Stimulated activated naive CD4-positive, alpha-beta T cell (primary cell): ENCODE results near the gene LPIN2.
A peak's percentile ranks its signal among the peaks of the same experiment; 100 is the strongest.
"Not testable (repeated sequence)": the region's sequence is repeated elsewhere in the genome, so short reads cannot be mapped to it uniquely, and the experiment has no call there.

Experiments
- DNase-seq, 6 experiments: peaks; one replicate each; lab custom pipeline; 2025; lab: John Stamatoyannopoulos, UW

Gene LPIN2

GRCh38 chr18:3046216-3046808 is 33.4 kb upstream of the LPIN2 start:
- no peak for DNase-seq

DNA sequence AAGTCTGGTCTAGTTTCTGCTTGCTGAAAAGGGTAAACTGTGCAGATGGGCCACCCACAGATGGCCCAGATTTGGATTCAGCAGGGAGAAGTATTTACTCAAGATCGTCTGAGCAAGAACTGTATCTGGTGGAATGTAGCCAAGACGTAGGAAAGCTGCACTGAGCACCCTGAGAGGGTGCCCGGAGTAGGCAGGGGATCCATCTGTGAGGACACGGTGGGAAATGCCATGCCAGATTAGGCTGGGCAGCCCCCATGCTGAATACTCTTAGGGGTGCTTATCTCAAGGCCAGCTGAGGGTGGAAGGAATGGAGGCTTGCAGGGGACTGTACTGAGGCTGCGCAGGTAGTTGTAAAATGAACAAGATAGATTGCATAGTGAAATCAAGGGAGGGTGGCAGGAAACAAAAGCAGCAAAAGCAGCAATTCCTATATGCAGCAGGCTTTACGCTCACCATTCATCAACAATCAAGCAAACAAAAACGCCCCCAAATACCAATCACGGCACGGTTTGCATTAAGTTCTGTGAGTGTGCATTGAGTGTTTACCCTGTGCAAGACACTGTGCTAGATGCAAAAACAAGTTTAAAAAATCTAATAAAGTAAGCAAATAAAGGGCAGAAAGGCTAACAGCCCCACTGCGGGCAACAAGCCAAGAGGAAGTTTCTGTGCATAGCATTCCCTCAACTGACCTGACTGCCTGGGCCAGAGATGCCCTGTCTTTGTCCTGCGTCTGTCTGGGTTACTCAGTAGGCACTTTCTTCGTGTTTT is 32.2 kb upstream of the LPIN2 start:
- DNase-seq: peak in 1 of 6 experiments; percentile 8

- DNase-seq: no peak
Measured at GRCh38 chr18:3042379-3042778, 29.4 kb upstream of the LPIN2 start.

- DNase-seq: no peak
Measured at GRCh38 chr18:3041843-3042242, 28.9 kb upstream of the LPIN2 start.

DNA sequence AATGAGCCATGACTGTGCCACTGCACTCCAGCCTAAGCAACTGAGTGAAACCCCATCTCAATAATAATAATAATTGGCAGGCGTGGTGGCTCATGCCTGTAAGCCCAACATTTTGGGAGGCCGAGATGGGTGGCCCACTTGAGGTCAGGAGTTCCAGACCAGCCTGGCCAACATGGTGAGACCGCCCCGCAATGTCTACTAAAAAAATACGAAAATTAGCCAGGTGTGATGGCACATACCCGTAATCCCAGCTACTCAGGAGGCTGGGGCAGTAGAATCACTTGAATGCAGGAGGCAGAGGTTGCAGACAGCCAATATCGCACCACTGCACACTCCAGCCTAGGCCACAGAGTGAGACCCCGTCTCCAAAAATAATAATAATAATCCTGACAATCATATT is 27.9 kb upstream of the LPIN2 start:
- DNase-seq: no peak

DNA sequence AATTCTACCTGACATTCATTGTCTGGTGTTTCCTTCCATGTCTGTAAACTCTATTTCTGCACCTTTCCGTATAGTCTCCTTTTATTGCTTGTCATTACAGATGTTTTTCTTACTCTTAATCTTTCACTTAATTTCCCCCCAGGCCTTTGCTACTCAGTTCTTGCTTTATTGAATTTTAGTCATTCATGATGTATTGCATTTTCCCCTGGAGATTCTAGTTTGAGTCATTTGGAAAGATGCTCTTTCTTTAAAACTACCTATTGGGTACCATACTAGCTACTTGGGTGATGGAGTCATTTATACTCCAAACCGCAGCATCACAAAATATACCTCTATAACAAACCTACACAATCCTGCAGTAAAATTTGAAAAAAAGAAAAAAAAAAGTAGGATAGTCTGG is 27.2 kb upstream of the LPIN2 start:
- no peak for DNase-seq

- DNase-seq: no peak
Measured at GRCh38 chr18:3037423-3037915, 24.5 kb upstream of the LPIN2 start.

DNA sequence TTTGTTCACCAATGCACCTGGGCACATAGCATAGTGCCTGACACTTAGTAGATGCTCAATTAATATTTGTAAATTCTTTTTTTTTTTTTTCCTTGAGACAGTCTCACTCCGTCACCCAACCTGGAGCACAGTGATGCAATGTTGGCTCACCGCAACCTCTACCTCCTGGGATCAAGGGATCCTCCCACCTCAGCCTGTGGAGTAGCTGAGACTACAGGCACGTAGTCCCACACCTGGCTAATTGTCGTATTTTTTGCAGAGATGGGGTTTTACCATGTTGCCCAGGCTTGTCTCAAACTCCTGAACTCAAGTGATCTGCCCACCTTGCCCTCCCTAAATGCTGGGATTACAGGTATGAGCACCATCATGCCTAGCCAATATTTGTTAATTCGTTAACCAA is 23.2 kb upstream of the LPIN2 start:
- DNase-seq: no peak

DNA sequence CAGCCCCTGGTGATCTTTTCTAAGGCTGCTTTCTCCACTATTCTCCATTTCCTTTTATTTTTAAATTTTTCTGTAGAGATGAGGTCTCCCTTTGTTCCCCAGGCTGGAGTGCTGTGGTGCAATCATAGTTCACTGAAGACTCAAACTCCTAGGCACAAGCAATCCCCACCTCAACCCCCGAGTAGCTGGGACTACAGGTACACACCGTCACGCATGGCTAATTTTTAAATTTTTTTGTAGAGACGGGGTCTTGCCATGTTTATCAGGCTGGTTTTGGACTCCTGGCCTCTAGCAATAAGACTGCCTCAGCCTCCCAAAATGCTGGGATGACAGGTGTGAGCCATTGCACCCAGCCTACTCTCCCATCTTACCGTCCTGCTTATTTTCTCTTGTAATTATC is 22.7 kb upstream of the LPIN2 start:
- DNase-seq: no peak

GRCh38 chr18:3032721-3033120 is 19.8 kb upstream of the LPIN2 start:
- no peak for DNase-seq

DNA sequence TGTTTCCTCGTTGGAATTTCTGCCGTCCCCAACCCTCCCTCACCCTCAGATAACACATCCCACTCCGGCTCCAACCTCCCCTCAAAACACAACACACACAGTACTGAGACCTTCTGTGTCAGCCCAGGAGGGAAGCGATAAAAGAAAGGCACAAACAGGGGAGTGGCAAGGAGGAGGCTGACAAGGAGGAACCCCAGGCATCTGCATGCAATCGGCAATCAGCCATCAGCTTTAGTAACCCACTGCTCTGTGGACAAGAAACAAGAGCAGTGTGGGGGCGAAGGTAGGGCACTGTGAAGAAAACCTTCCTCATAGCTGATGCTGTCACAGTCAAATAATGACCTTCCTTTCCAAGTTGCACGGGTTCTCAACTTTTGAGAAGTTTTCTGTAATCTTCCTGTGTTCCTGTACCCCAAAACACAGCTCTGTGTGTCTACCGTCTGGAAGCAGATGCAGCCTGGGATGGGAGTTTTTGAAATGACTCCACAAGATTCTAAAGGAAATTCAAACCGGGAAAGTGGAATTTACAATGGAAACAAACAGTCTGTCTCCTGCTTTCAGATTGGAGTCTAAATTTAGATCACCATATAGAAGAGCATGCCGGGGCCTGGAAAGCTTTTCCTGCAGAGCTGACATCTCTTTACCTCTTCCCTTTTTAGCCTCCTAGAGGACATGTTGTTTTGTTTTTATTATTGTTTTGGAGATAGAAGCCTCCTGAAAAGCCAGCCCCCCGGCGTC is 16.4 kb upstream of the LPIN2 start:
- DNase-seq: no peak

DNA sequence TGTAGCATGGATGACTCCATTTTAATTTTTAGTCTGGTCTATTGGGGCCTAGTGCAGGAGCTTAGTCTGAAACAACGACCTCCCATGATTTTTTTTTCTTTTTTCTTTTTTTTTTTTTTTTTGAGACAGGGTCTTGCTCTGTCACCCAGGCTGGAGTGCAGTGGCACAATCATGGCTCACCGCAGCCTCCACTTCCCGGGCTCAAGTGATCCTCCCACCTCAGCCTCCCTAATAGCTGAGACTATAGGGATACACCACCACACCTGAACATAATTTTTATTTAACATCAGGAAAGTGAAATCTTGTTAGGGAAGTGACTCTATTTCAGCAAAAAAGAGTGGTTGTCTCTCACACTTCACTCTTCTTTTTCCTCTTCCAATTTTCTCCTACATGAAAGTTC is 15.2 kb upstream of the LPIN2 start:
- DNase-seq: not testable (repeated sequence)

GRCh38 chr18:3027370-3027891 is 14.5 kb upstream of the LPIN2 start:
- no peak for DNase-seq

- DNase-seq: no peak
Measured at GRCh38 chr18:3025544-3025943, 12.6 kb upstream of the LPIN2 start.

GRCh38 chr18:3023603-3024002 is 10.7 kb upstream of the LPIN2 start:
- not testable (repeated sequence) for DNase-seq

DNA sequence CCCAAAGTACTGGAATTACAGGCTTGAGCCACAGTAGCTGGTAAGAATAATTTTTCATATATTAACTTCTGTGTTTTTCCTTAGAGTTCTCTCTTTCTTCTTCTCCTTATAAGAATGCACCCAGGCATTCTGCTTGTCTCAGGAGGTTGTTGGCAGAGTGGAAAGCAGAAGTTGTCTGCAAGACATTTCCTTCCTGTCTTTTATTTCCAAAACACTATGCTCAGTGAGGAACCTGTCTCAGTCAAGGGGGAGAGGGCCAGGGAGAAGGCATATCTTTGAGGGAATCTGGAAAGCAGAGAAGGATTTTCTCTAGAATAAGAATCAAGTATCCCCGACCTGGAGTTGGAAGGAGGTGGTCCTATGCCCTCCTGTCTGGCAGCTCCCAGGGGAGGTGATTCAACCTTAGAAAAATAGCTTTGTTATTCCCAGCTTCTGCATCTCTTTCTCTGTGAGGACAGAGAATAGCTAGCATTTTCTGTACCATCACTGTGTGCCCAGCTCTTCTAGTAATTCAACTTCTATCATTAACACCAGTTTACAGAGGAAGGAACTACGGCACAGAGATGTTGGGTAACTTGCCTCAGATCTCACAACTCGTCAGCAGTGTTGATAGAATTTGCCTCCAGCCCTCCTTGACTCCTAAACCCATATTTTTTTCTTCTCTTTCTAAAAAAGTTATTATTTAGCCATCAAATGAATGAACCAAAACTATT is 3.8 kb upstream of the LPIN2 start:
- peak in 2 of 6 experiments; percentile 5 to 19 for DNase-seq

DNA sequence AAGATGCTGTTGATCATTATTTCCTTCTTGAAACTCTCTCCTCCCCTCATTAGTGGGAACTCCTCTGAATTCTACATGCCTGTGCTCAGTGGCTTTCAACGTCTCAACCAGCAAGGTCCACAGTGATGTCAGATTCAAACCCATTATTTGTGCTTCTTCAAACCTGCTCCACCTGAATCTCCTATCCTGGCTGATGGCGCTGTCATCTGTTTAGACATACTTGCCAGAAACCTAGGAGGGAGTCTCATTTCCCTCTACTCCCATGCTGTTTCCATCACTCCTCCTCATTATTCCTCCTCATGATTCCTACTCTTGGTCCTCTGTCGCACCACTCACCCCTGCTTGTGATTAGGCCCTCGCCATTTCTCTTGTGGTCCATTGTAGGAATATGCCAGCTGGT is 2.9 kb upstream of the LPIN2 start:
- DNase-seq: no peak

- no peak for DNase-seq
Measured at GRCh38 chr18:3015204-3015592, 2.3 kb upstream of the LPIN2 start.

DNA sequence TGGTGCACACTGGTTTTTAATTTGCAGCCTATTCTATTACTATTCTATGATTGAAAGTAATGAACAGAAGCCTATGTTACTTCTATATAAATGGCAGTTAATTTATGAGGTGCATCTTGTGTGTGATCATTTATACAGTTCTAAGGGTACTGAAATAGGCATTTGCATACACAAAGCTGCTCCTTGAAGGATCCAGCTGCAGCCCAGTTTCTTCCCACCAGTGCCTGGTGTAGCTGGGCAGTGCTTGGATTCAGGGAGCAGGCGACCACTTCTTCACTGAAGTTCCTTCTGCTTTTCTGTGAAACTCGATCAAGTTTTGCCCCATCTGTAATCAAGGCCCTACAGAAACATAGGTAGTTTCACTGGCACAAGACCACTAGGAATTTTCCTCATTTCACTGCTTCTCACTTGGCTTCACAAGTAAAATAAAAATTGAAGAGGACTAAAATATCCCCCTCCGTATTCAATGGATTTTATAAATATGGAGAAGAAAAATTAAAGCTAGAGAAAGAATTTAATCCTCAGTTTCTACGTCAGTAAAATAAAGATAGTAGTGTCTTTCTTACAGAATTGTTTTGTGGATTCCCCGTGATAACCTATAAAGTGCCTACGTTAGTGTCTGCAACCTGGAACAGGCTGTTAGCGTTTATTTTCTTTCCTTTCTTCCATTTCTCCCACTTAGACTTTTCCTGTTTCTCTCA is 1.7 kb upstream of the LPIN2 start:
- no peak for DNase-seq

- peak; percentile 48 to 70 (median 54) for DNase-seq
Measured at GRCh38 chr18:3012136-3013023, 564 bp downstream of the LPIN2 start.
